ENCODE results near the gene WNT3. TPM values are rescaled to one million over a fixed set of nuclear protein-coding genes. Genes with fewer than 3 reads are reported as not detected.
A peak's percentile ranks its signal among the peaks of the same experiment; 100 is the strongest.

WNT3 gene
- total RNA-seq, 1 donor from 2014 or later, result 1.1 TPM

- no peak overlapping the region for H2AFZ ChIP-seq (replicated peaks)
- Mint-ChIP-seq H3K4me3 (peak overlapping the region; percentile 79), H3K27ac (peak overlapping the region; percentile 100), H3K4me1 (peaks cover 69% of the 10 kb centered on the region), H3K36me3 (no peaks in the 10 kb centered on the region), H3K27me3 (ENCODE audit: insufficient read depth, low read depth) (peaks cover 37% of the 10 kb centered on the region), H3K9me3 (no peaks in the 10 kb centered on the region)
- no peak overlapping the region for H3K4me3 ChIP-seq
- H3K27me3 ChIP-seq, result peaks cover 85% of the 10 kb centered on the region
- H3K36me3 ChIP-seq, result no peaks in the 10 kb centered on the region
- H3K9ac ChIP-seq, result no peak overlapping the region
- H3K27ac ChIP-seq, result no peak overlapping the region
- H4K20me1 ChIP-seq (ENCODE audit: low read depth), result peaks cover 55% of the 10 kb centered on the region
- peak; percentile 33 for DNase-seq (ENCODE audit: low spot score)
- TF ChIP-seq EZH2 (IDR thresholded peaks at IDR 0.05) (no peak), CTCF (IDR thresholded peaks at IDR 0.05) (no peak), EZH2phosphoT487 (IDR thresholded peaks at IDR 0.05) (no peak)
- no peaks in the 10 kb centered on the region for H3K9me3 ChIP-seq (ENCODE audit: low read depth)
- H3K79me2 ChIP-seq (ENCODE audit: low read depth), result no peaks in the 10 kb centered on the region
- H3K4me1 ChIP-seq, result peaks cover 15% of the 10 kb centered on the region
- no peaks in the 10 kb centered on the region for H3F3A ChIP-seq (ENCODE audit: low read depth)
- H3K4me2 ChIP-seq, result peak overlapping the region; percentile 75
These were observed 14.7 kb upstream of the WNT3 start for GRCh38 chr17:46832945-46833839.

GRCh38 chr17:46832331-46832821 lies 13.9 kb upstream of the WNT3 start:
- Mint-ChIP-seq H3K36me3 (peaks cover 3% of the 10 kb centered on the region), H3K9me3 (no peaks in the 10 kb centered on the region), H3K4me1 (peaks cover 71% of the 10 kb centered on the region), H3K27me3 (ENCODE audit: insufficient read depth, low read depth) (peaks cover 39% of the 10 kb centered on the region), H3K4me3 (peak overlapping the region; percentile 79), H3K27ac (peak overlapping the region; percentile 100)
- Histone ChIP-seq H3K27me3 (peaks cover 93% of the 10 kb centered on the region), H3K79me2 (ENCODE audit: low read depth) (no peaks in the 10 kb centered on the region), H3K36me3 (no peaks in the 10 kb centered on the region), H3F3A (ENCODE audit: low read depth) (no peaks in the 10 kb centered on the region), H3K27ac (no peak overlapping the region), H4K20me1 (ENCODE audit: low read depth) (peaks cover 55% of the 10 kb centered on the region), H2AFZ (replicated peaks) (no peak overlapping the region), H3K4me2 (peak overlapping the region; percentile 75), H3K9me3 (ENCODE audit: low read depth) (no peaks in the 10 kb centered on the region), H3K9ac (no peak overlapping the region), H3K4me1 (peaks cover 15% of the 10 kb centered on the region), H3K4me3 (peak overlapping the region; percentile 28)
- DNase-seq (ENCODE audit: low spot score), result peak; percentile 85
- TF ChIP-seq CTCF (IDR thresholded peaks at IDR 0.05), result no peak
- peak; percentile 88 for TF ChIP-seq EZH2phosphoT487 (IDR thresholded peaks at IDR 0.05)

GRCh38 chr17:46831573-46832330 lies 13.3 kb upstream of the WNT3 start:
- Histone ChIP-seq H3K9ac (no peak overlapping the region), H3K27ac (no peak overlapping the region), H3K4me3 (peak overlapping the region; percentile 28), H3K4me1 (peaks cover 15% of the 10 kb centered on the region), H3K79me2 (ENCODE audit: low read depth) (no peaks in the 10 kb centered on the region), H2AFZ (replicated peaks) (no peak overlapping the region), H3F3A (ENCODE audit: low read depth) (no peaks in the 10 kb centered on the region), H3K27me3 (peaks cover 98% of the 10 kb centered on the region), H4K20me1 (ENCODE audit: low read depth) (peaks cover 55% of the 10 kb centered on the region), H3K36me3 (no peaks in the 10 kb centered on the region), H3K4me2 (peak overlapping the region; percentile 75), H3K9me3 (ENCODE audit: low read depth) (no peaks in the 10 kb centered on the region)
- TF ChIP-seq CTCF (IDR thresholded peaks at IDR 0.05) (no peak), EZH2 (IDR thresholded peaks at IDR 0.05) (no peak), EZH2phosphoT487 (IDR thresholded peaks at IDR 0.05) (no peak)
- peaks cover 44% of the 10 kb centered on the region for H3K27me3 Mint-ChIP-seq (ENCODE audit: insufficient read depth, low read depth)
- peaks cover 2% of the 10 kb centered on the region for H3K9me3 Mint-ChIP-seq
- peak overlapping the region; percentile 100 for H3K27ac Mint-ChIP-seq
- H3K4me1 Mint-ChIP-seq, result peaks cover 73% of the 10 kb centered on the region
- no peak for DNase-seq (ENCODE audit: low spot score)
- peak overlapping the region; percentile 79 for H3K4me3 Mint-ChIP-seq
- H3K36me3 Mint-ChIP-seq, result peaks cover 5% of the 10 kb centered on the region

Data from neural progenitor cell (in vitro differentiated cells).